Measurements from ENCODE around the gene NOC2L.
A peak's percentile ranks its signal among the peaks of the same experiment; 100 is the strongest.

The NOC2L gene

GRCh38 chr1:974293-974640 is 15.2 kb upstream of the NOC2L start:
- TF ChIP-seq ZNF274 (IDR thresholded peaks at IDR 0.05; ENCODE audit: low read depth, low read length), result no peak
- H3K4me3 ChIP-seq (ENCODE audit: low read length), result no peak overlapping the region

GRCh38 chr1:973459-974292 is 14.6 kb upstream of the NOC2L start:
- no peak overlapping the region for H3K4me3 ChIP-seq (ENCODE audit: low read length)
- TF ChIP-seq ZNF274 (IDR thresholded peaks at IDR 0.05; ENCODE audit: low read depth, low read length), result no peak

DNA sequence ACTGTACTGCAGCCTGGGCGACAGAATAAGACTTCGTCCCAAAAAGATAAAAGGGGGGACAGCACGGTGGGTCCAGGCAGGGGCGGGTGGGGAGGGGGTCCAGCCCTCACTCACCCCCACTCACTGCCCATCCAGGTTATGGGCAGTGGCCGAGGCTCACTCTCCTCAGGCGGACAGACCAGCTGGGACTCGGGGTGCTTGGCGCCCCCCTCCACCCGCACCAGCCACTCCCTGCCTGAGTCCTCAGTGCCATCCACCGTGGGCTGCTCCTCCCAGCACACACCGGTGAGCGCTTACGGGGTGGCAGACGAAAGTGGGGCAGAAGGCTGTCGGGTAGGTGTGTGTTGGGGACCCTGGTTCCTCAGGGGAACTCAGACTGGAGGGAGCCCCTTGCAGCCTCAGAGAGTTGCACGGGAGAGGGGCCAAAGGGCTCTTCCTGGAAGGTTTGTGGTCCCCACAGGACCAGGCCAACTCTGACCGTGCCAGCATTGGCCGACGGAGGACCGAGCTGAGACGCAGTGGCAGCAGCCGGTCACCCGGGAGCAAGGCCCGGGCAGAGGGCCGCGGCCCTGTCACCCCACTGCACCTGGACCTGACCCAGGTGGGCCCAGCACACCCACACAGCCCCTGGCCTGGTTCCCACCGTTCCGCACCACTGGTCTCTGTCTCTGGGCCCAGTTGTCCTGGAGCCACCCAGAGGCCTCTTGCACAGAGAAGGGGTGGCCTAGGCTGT is 13.8 kb upstream of the NOC2L start:
- TF ChIP-seq ZNF274 (IDR thresholded peaks at IDR 0.05; ENCODE audit: low read depth, low read length), result no peak
- H3K4me3 ChIP-seq (ENCODE audit: low read length), result no peak overlapping the region

DNA sequence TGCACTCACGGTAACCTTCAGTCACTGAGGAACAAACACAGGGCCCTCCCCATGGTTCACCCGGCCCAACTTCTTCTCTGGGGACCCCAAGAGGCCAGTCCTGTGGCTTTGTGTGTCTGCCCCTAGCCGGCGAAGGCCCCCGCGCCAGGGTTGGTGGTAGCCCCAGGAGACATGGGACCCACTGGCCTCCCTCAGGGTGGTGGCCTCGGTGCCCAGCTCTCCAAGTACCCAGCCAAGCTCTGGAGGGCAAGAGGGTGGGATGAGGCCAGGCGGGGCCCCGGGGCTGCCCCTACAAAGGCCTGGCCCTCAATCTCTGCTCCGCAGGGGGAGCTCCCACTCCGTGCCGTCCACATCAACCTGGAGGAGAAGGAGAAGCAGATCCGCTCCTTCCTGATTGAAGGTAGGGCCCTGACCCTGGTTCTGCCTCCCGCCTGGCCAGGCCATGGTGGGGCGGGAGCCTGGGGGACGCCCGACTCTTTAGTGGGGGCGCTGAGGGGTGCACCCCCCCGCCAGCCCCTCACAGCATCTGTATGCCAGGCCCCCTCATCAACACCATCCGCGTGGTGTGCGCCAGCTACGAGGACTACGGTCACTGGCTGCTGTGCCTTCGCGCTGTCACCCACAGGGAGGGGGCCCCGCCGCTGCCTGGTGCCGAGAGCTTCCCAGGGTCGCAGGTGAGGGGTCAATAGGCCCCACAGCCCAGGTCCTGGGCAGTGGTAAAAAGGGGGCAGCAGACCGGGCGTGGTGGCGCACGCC is 12.9 kb upstream of the NOC2L start:
- no peak overlapping the region for H3K4me3 ChIP-seq (ENCODE audit: low read length)
- no peak for TF ChIP-seq ZNF274 (IDR thresholded peaks at IDR 0.05; ENCODE audit: low read depth, low read length)

- no peak overlapping the region for H3K4me3 ChIP-seq (ENCODE audit: low read length)
- TF ChIP-seq ZNF274 (IDR thresholded peaks at IDR 0.05; ENCODE audit: low read depth, low read length), result no peak
These were observed 12.1 kb upstream of the NOC2L start for GRCh38 chr1:970973-971730.

- no peak overlapping the region for H3K4me3 ChIP-seq (ENCODE audit: low read length)
- no peak for TF ChIP-seq ZNF274 (IDR thresholded peaks at IDR 0.05; ENCODE audit: low read depth, low read length)
These were observed 11.4 kb upstream of the NOC2L start for GRCh38 chr1:970242-970972.

- H3K4me3 ChIP-seq (ENCODE audit: low read length), result no peak overlapping the region
- TF ChIP-seq ZNF274 (IDR thresholded peaks at IDR 0.05; ENCODE audit: low read depth, low read length), result no peak
These were observed 10.3 kb upstream of the NOC2L start for GRCh38 chr1:969260-969855.

DNA sequence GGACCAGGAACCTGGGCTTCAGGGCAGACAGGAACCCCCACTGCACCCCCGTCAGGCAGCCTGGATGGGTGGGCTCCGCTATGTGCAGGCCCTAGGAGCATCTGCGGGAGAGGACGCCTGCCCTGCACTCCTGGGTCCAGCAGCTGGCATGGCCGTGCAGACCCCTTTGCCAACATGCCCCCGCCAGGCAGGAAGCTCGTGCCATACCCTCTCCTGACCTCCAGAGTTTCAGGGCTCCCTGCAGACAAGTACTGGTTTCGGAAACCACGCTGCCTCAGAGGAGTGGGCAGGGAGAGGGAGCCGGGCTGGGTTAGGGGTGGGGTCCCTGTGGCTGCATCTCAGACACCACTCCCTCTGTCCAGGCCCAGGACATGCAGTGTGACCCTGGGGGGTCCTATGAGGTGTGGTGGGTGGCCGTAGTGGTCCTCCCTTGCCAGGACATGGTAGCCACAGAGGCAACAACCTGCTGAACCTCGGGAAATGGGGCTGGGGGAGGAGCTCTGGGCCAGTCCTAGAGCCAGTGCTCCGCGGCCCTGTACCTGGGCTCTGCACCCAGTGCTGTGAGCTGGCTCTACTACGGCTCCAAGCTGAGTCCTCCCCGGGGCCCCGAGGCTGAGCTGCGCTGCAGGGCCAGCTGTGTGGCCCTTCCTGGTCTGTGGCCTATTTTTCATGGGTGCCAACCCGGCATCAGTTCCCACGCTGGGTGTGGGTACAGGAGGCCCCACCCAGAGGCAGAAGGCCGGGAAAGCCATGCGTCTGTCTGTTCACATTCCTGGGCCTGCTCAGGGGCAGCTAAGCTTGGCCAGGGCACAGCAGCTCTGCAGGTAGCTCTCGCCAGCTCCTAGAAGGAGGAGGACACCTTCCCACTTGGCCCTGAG is 8.6 kb upstream of the NOC2L start:
- no peak overlapping the region for H3K4me3 ChIP-seq (ENCODE audit: low read length)
- no peak for TF ChIP-seq ZNF274 (IDR thresholded peaks at IDR 0.05; ENCODE audit: low read depth, low read length)

GRCh38 chr1:966704-967300 is 7.7 kb upstream of the NOC2L start:
- TF ChIP-seq ZNF274 (IDR thresholded peaks at IDR 0.05; ENCODE audit: low read depth, low read length), result no peak
- H3K4me3 ChIP-seq (ENCODE audit: low read length), result peak overlapping the region; percentile 46; the same call in 1 of the 2 replicates

- H3K4me3 ChIP-seq (ENCODE audit: low read length), result peak within 1 kb of the TSS; percentile 46; the same call in 1 of the 2 replicates
- no peak for TF ChIP-seq ZNF274 (IDR thresholded peaks at IDR 0.05; ENCODE audit: low read depth, low read length)
These were observed 7.2 kb upstream of the NOC2L start, which contains the start of gene PLEKHN1 for GRCh38 chr1:966135-966703. Gene PLEKHN1 (plus strand): TSS chr1:966482. CDS start chr1:966532, 50 bp downstream.

GRCh38 chr1:965526-966134 is 6.6 kb upstream of the NOC2L start:
- H3K4me3 ChIP-seq (ENCODE audit: low read length), result no peak overlapping the region
- TF ChIP-seq ZNF274 (IDR thresholded peaks at IDR 0.05; ENCODE audit: low read depth, low read length), result no peak

Data from GM08714 (cell line).